Hepatocyte (in vitro differentiated cells): ENCODE results near the gene LTO1.

Source experiments
- EZH2 ChIP-seq: fragments of 200-600 bp; sonication (generic); IDR thresholded peaks from 2 replicates; pipeline ENCODE4 v1.6.1; 2016; ENCODE audit warnings: antibody characterized with exemption, mild to moderate bottlenecking, borderline replicate concordance
- EZH2phosphoT487 ChIP-seq: fragments of 200-600 bp; sonication (generic); IDR thresholded peaks from one replicate; pipeline ENCODE4 v1.6.1; 2018; ENCODE audit warnings: antibody characterized with exemption, mild to moderate bottlenecking, low read depth, moderate library complexity; ENCODE audit not compliant: unreplicated experiment, severe bottlenecking
- TF ChIP-seq, protein P1 (sequence below): fragments of 200-600 bp; sonication (generic); IDR thresholded peaks from 2 replicates; pipeline ENCODE4 v1.5.1; 2016; ENCODE audit warnings: antibody characterized with exemption, mild to moderate bottlenecking; ENCODE audit not compliant: poor library complexity

DNA sequence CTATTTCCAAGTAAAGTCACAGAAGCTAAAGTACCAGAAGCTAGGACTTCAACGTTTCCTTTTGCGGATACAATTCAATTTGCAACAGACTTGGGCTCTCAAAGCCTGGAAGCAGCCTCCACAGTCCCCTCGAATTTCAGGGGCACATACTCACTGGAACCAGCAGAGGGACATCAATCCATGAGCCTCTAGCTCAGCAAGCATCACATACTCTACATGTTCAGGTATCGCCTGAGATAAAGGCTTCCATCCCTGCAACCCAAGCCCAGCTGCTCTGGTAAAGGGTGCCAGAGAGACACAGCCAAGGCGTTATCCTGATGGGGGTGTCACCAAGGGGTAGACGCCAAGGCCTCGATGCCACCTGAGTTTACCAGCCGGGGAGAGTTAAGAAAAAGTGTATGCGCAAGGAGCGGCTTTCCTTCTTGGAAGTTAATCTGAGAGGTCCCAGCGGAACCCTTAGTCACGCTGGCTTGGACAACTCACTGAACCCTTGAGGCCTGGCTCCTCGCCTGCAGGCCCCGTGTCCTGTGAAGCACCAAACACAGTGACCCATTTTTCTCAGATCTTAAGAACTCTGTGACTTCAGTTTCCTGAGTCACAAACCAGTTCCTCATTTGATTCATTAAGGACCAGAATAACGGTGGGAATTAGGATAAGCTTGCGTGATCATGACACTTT is 13.0 kb downstream of the LTO1 start:
- TF ChIP-seq, protein P1, sequence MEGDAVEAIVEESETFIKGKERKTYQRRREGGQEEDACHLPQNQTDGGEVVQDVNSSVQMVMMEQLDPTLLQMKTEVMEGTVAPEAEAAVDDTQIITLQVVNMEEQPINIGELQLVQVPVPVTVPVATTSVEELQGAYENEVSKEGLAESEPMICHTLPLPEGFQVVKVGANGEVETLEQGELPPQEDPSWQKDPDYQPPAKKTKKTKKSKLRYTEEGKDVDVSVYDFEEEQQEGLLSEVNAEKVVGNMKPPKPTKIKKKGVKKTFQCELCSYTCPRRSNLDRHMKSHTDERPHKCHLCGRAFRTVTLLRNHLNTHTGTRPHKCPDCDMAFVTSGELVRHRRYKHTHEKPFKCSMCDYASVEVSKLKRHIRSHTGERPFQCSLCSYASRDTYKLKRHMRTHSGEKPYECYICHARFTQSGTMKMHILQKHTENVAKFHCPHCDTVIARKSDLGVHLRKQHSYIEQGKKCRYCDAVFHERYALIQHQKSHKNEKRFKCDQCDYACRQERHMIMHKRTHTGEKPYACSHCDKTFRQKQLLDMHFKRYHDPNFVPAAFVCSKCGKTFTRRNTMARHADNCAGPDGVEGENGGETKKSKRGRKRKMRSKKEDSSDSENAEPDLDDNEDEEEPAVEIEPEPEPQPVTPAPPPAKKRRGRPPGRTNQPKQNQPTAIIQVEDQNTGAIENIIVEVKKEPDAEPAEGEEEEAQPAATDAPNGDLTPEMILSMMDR: no peak
- TF ChIP-seq EZH2phosphoT487 (no peak), EZH2 (no peak)
